ENCODE results near the gene PRAMEF11.
"Not testable (repeated sequence)": the region's sequence is repeated elsewhere in the genome, so short reads cannot be mapped to it uniquely, and the experiment has no call there.

The PRAMEF11 gene

DNA sequence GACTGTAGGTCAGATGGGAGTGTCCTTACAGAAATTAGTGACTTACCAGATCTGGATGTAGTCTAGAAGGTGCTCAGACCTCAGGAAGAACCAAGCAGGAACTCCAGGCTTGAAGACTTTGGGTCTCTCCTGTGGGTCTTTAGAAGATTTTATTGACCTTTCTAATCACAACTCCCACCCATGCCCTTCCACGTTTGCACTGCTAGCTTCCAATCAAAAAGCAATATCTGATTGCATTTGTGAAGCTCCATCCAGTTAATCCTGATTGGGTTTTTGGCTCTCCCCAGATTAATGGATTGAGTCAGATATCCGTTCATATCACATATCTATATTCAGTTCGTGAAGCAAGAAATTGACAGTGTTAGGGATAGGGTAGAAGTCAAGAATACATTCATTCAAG, at the start of gene PRAMEF11:
TSS of gene PRAMEF11 (minus strand) at position 101 of the 400 bp plus-strand sequence. CDS start 2,621 bp downstream, outside the sequence.
- H3K27ac ChIP-seq, H3K4me3 ChIP-seq: not testable (repeated sequence)

GRCh38 chr1:12878453-12878852, 47.2 kb upstream of the PRAMEF11 start:
- H3K27ac ChIP-seq, H3K4me3 ChIP-seq: not testable (repeated sequence)

DNA sequence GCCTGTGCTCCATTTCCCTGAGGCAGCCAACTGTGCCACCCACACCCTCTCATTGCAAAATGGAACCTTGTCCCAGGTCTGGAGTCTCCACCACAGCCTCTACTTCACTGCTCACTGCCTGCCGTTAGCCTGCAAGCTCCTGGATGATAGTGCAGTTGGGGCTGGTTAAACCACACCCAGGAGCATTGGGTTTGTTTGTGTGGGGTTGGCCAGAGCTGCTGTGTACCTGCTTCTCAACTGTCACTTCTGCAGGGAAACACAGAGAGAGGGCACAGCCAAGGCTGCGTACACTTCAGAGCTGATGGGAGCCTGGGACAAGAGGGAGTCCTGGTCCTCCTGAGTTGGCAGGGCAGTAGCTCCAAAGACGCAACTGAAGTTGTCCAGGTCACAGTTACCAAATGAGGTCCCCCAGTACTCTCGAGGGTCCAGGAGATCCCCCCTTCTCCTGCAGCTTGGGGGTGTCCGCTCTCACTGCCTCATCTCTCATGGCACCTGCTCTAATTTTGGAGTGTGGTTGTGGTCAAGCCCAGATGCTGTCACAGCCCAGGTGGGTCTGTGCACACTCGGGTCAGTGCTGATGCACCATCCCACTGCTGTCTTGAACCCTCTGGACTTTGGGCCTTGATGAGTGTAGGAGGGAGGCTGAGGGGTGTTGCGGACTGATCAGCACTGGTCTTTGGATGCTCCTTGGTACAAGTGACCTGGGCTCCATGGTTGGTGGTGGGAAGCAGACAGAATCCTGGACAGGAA, 32.1 kb upstream of the PRAMEF11 start:
- H3K4me3 ChIP-seq, H3K27ac ChIP-seq: not testable (repeated sequence)

GRCh38 chr1:12856786-12857185, 25.6 kb upstream of the PRAMEF11 start, which contains the start of gene PRAMEF2:
TSS of gene PRAMEF2 (plus strand) at chr1:12857086. CDS start at chr1:12859010, 1,924 bp downstream.
- H3K4me3 ChIP-seq, H3K27ac ChIP-seq: not testable (repeated sequence)

DNA sequence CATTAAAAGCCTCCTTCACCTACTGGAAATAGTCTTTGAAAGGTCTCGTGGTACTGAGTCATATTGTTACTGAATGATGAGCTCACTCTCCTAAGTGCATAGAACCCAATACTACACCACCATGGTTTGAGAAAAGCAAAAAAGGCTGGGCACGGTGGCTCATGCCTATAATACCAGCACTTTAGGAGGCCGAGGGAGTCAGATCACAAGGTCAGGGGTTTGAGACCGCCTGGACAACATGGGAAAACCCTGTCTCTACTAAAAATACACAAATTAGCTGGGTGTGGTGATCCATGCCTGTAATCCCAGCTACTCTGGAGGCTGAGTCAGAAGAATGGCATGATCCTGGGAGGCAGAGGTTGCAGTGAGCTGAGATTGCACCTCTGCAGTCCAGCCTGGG, 20.6 kb upstream of the PRAMEF11 start:
- H3K27ac ChIP-seq = no peak overlapping the region
- no peak overlapping the region for H3K4me3 ChIP-seq

GRCh38 chr1:12848620-12849019, 17.4 kb upstream of the PRAMEF11 start, which contains the start of gene HNRNPCL1:
TSS of gene HNRNPCL1 (minus strand) at chr1:12848720. CDS start at chr1:12848289, 431 bp downstream.
- H3K27ac ChIP-seq, H3K4me3 ChIP-seq: not testable (repeated sequence)

GRCh38 chr1:12833251-12833650, 2.0 kb upstream of the PRAMEF11 start:
- H3K27ac ChIP-seq, H3K4me3 ChIP-seq: not testable (repeated sequence)

- H3K4me3 ChIP-seq = not testable (repeated sequence)
These were observed 12.1 kb downstream of the PRAMEF11 start for GRCh38 chr1:12819061-12819460.

DNA sequence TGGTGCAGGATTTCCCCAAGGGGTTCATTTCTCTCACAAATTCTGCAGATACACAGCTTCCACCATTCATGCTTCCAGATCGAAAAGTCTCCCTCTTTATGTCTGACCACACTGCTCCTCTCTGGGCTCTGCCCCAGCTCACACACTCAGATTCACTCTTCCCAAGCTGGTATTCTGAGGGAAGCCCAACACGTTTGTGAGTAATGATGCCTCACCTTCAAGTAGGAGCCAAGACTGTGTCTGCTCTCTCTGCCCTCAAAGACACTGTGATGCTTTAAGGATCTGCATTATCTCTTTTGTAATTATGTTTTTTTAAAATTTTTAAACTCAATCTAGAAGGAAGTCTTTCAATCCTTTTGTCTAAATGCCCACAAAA, 19.8 kb downstream of the PRAMEF11 start:
- Histone ChIP-seq H3K4me3 (no peak overlapping the region), H3K27ac (no peak overlapping the region)

More at GRCh38 chr1:12819061-12819460, 12.1 kb downstream of the PRAMEF11 start:
- H3K27ac ChIP-seq = not testable (repeated sequence)

DNA sequence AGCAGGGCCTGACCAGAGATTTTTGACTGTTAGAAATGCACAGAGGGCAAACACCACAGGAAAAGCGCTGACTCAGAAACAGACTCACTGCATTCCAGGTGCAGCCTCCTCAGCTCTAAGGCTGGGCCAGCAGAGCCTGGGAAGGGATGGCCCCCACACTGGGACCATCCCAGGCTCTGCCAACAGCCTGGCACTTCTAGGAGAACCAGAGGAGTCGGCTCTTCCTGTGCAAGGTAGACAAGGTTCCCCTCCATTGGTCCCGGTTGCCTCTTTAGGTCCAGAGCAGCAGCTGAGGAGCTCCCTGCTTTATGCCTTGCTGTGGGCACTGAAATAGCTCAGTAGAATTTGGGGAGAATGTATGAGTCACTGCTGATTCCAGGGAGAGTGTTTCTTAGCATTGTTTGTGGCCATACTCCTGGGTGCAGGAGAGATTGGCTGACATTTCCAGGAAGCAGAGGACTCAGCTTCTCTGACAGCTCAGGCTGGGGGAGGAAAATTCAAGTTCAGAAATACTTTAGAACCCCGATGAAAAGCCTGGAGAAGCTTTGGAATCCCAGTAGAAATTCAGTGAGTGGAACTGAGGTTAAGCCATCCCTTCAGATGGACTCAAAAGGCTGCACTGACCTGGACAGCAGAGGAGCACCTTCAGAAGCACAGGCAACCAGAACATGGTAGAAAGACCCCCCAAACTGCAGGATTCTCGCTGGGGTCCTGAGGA, 20.4 kb downstream of the PRAMEF11 start:
- Histone ChIP-seq H3K27ac (no peak overlapping the region), H3K4me3 (no peak overlapping the region)

- no peak overlapping the region for H3K4me3 ChIP-seq
- H3K27ac ChIP-seq = no peak overlapping the region
These were observed 21.3 kb downstream of the PRAMEF11 start for GRCh38 chr1:12809933-12810332.

GRCh38 chr1:12799730-12800129, 31.5 kb downstream of the PRAMEF11 start:
- H3K4me3 ChIP-seq = no peak overlapping the region

DNA sequence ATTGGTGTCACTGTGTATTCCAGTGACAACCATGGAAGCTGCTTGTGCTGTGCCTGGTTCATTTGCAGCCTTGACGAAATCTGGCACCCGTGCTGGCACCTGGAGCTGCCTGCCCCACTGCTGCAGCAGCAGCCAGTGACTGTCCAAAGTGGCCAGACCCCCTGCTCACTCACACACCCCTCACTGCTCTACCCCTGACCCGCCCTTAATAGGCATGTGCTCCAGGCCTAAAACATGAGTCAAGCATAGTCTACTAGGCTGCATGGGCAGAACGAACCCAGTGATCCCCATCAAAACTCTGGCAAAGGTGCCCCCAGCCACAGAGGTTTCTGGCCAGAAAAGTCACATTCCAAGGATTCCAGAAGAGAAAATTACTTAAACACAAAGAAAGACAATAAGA, 32.3 kb downstream of the PRAMEF11 start:
- Histone ChIP-seq H3K4me3 (no peak overlapping the region), H3K27ac (no peak overlapping the region)

More at GRCh38 chr1:12799730-12800129, 31.5 kb downstream of the PRAMEF11 start:
- H3K27ac ChIP-seq = no peak overlapping the region

DNA sequence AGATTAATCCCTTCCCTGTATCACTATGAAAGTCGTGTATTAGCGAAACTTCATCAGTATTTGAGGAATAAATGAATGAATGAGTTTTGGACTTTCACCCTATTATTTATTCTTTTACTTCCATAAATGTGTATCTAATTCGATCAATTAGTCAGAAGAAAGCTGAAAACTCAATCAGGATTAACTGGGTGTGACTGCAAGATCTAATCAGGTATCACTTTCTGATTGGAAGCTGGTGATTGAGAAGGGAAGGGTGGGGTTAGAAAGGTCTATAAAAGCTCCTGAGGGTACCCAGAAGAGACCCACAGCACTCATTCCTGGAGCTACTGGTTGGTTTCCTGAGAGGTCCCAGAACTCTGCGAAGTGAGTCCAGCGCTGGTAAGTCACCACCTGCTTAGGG, 40.1 kb downstream of the PRAMEF11 start, which contains the start of gene PRAMEF1:
TSS of gene PRAMEF1 (plus strand) at position 301 of the 400 bp plus-strand sequence. CDS start 1,831 bp downstream, outside the sequence.
- H3K4me3 ChIP-seq = not testable (repeated sequence)

DNA sequence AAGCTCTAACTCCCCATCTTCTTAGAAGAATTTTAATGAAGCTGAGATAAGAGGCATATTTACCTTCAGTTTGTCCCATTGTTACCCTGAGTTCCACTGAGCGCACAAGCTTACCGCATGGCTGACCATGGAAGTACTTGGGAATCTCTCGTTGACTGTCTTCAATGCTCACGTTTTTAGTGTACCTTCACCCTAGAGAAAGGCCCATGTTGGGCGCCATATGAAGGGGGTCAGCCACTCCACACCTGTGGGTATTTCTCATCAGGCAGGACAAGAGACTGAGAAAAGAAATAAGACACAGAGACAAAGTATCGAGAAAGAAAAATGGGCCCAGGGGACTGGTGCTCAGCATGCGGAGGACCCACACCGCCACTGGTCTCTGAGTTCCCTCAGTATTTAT, 46.5 kb downstream of the PRAMEF11 start:
- not testable (repeated sequence) for H3K27ac ChIP-seq, H3K4me3 ChIP-seq

More for the DNA sequence above, 40.1 kb downstream of the PRAMEF11 start, which contains the start of gene PRAMEF1:
- not testable (repeated sequence) for H3K27ac ChIP-seq

DNA sequence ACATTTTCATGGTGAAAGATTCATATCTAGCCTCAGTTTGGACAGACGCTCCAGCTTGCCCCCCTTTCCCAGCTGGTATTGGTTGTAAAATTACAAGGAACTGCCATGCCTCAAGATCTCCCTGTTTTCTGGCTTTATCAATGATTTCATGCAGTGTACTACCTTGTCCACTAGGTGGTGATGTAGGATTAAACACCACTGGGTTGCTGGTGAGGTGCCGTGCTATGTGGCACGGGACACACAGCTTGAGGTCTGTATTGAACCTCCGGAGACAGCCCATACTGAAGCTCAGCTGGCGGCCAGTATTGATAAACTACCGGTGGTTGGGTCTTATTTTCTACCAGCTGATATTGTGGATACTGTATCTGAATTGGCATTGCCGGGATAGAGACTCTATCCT, 47.4 kb downstream of the PRAMEF11 start:
- not testable (repeated sequence) for H3K4me3 ChIP-seq

DNA sequence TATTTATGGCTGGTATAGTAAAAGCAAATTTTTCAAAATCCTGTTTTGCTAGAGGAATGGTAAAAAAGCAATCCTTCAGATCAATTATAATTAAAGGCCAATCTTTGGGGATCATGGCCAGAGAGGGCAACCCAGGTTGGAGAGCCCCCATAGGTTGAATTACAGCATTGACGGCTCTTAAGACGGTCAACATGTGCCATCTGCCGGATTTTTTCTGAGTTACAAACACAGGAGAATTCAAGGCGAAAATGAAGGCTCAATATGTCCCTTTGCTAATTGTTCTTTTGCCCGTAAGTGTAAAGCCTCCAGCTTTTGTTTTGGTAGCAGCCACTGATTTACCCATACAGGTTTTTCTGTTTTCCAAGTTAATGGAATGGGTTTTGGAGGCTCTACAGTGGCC, 49.7 kb downstream of the PRAMEF11 start:
- H3K4me3 ChIP-seq, H3K27ac ChIP-seq: not testable (repeated sequence)

More for the DNA sequence above, 47.4 kb downstream of the PRAMEF11 start:
- H3K27ac ChIP-seq = not testable (repeated sequence)

DNA sequence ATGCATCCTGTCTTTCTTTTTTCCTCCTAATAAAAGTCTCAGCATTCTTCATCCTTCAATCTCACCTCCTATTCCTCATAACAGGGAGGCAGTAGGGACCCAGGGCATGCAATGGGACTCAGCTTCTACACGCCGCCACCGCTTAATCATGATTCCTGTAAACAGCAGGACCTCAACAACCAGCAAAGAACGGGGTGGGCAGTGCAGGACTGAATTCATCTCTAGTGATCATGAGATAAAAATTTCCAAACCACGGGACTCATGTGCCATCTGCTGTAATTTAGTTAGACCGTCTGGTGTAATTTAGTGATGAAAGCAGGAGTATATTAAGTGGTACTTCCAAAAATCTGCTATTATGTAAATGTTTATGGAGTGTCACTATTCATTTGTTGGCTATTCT, 52.3 kb downstream of the PRAMEF11 start:
- H3K27ac ChIP-seq = no peak overlapping the region
- no peak overlapping the region for H3K4me3 ChIP-seq

DNA sequence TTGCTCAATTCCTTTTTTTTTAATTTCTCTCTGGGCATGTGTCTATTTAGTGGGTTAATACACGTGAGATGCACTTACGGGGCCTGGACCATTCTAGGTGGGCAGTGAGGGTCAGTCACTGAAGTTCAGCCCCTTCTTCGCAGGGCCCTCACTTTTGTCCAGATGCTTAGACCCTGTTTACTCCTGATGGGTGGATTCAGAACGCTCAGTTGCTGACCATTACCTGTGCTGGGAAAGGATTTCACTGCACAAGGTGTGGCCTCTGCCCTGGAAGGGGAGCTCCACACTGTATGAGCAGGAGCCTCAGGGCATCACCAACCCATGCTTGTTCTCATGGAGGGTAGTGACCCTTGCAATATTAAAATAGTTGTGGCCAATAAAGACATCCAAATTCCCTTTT, 53.1 kb downstream of the PRAMEF11 start:
- no peak overlapping the region for H3K27ac ChIP-seq
- H3K4me3 ChIP-seq = no peak overlapping the region

DNA sequence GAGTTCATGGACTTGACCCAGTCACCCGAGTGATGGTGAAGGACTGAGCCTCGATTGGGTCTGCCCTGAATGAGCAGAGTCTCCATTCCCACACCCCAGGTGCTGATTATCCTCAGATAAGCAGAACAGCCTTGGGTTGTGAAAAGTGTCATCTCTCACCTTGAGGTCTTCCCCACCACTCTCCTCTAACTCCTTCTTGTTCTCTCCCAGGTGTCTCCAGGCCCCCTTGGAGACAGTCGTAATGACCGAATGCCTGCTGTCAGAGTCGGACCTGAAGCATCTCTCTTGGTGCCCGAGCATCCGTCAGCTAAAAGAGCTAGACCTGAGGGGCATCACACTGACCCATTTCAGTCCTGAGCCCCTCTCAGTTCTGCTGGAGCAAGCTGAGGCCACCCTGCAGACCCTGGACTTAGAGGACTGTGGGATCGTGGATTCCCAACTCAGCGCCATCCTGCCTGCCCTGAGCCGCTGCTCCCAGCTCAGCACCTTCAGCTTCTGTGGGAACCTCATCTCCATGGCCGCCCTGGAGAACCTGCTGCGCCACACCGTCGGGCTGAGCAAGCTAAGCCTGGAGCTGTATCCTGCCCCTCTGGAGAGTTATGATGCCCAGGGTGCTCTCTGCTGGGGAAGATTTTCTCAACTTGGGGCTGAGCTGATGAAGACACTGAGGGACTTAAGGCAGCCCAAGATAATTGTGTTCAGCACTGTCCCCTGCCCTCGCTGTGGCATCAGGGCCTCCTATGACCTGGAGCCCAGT, 54.2 kb downstream of the PRAMEF11 start:
- no peak overlapping the region for H3K4me3 ChIP-seq
- H3K27ac ChIP-seq = no peak overlapping the region
